Activated CD4-positive, alpha-beta T cell treated with anti-CD3 and anti-CD28 coated beads for 1 hour (primary cell): Measurements from ENCODE around the gene DUSP3.

Source experiments
- DNase-seq: peaks from one replicate; pipeline ENCODE4 v3.0.0-alpha.2; 2020

Gene DUSP3

DNA sequence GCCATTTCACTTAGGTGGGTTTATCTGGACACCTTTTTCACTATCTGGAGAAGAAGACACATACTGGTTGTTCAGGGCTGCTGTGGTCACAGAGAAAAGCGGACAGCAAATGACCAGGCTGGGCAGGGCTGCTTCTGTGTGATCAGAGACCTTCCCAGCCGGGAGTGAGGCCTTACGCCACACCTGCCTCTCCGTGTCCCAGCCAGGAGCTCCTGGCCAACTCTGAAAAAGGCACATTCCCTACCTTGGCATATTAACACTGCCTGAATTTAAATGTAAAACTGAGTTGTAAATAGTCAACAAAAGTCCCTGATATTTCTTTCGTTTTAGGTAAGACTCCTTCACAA, 11.1 kb downstream of the DUSP3 start:
- DNase-seq = no peak

GRCh38 chr17:43767053-43767712, 11.6 kb downstream of the DUSP3 start:
- DNase-seq = no peak

DNA sequence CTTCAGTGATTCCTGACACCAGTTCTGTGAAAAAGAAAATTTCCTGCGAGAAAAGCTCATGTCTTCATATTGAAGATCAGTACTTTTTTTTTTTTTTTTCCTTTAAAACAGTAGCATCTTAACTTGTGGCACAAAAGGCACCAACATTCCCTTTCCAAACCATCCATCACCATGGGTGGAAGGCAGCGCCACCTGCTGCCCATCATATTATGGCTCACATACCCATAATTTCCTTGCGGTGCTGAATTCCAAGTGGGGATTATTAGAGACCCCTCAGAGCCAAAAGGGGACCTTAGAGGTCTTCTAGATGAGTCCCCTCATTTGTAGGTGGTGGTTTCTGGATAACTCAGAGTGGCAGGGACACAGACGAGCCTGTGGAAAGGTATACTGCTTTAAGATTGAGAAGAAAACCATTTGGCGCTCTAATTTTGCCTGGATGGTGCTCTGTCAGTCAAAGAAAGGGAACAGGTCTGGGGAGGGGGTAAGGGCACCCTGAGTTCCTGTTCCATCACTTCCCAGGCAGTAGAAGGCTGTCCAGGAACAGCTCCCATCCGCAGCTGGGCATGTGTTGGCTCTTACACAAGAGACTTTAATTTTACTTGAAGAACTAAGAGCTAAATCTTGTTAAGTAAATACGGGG, 12.2 kb downstream of the DUSP3 start:
- DNase-seq = no peak

DNA sequence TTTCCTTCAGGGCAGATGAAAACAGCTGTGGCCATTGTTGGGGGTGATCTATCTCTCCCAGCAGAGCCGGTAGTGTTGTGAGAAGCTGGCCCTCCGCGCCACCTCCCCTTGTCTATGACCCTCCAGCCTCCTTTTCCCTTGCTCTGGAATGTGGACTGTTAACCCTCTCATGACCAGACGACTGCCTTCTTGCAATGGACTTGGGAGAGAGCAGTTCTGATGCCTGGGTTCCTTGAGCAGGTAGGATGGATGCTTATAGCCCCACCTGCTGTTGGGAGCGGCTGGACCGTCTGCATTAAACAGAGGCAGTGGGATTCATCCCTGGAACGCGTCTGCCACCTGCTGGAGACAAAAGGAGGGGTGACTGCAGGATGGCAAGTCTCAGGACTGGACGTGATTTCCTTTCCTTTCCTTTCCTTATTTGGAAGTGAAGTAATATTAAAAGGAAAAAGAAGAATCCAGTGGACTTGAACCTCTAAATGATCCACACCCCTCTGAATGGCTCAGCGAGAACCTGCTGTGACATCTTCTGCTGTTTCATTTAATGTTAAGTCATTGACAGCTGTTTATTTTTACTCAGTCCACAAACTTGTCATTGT, 18.4 kb downstream of the DUSP3 start:
- DNase-seq = peak; percentile 75

DNA sequence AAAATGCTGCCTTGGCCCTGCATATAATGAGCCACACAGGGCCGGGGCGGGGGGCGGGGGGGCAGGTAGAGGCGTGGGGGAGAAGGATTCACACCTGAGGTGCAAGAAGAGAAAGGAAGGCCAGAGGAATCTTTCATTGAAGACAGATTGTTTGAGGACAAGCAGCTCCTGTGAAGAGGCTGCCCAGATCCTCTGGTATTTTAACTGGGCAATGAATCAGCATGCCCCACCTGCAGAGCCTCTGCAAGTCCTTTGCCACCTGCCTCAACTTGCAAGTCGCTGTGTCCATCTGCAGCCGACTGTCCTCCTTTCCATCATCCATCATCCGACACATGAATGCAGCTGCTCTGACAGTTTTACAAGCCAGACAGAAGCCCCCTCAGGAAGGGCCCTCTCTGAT, 18.9 kb downstream of the DUSP3 start:
- DNase-seq = no peak

- DNase-seq = no peak
Measured at GRCh38 chr17:43758497-43759174, 20.1 kb downstream of the DUSP3 start, which contains the start of gene SOST. Gene SOST (minus strand): TSS chr17:43758791. CDS start chr17:43758741, 50 bp downstream.

DNA sequence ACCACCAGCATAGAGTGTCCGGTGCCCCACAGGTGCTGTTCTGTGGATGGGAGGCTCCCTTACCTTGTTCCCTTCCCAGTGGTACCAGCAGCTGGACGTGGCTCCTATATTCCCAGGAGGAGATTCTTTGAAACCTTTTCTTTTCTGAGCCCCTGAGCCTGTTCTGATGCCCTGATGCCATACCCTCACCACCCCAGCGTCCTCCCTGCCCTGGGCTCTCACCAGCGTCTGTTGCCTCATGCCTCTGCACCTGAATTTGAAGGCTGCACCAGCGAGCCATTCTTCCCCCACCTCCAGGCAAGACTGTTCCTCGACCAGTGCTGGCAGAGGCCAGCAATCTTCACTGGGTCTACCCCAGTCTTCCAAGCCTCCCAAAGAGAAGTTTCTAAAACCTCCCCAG, 20.7 kb downstream of the DUSP3 start:
- DNase-seq = no peak

DNA sequence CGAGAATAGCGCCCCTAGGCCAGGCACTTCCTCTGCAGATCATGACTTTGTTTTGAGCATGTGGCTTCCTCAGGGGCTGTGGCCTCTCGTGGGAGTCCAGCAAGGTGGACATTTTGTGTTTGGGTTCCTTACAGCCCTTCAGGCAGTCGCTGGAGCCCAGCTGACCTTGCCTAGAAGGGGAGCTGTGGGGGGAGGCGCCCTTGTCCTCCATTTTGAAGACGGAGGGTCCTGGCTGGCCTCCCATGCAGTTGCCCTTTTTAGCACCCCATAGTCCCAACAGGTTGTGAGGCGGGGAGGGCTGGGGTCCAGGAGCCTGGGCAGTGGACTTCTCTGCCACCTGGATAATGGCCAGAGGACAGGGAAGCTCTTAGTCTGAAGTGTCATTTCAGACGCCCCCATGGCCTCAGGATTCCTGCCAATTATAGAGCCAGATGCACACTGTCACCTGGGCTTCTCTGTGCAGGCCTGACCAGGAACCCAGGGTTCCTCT, 21.6 kb downstream of the DUSP3 start:
- DNase-seq = no peak

- no peak for DNase-seq
Measured at GRCh38 chr17:43756201-43756600, 22.6 kb downstream of the DUSP3 start.

DNA sequence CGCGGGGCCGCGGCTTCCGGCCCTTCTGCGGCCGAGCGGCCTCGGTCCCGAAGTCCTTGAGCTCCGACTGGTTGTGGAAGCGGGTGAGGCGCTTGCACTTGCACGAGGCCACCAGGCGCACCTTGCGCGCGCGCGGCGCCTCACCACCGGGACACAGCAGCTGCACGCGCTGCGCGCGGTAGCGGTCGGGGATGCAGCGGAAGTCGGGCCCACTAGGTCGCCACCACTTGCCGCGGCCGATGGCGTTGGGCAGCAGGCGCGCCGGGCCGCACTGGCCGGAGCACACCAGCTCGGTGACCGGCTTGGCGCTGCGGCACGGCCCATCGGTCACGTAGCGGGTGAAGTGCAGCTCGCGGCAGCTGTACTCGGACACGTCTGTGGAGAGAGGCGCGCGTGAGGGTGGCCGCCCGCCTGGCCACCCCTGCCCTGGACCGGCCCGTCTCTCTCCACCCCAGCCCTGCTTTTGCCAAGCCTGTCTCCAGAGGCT, 23.3 kb downstream of the DUSP3 start:
- no peak for DNase-seq

DNA sequence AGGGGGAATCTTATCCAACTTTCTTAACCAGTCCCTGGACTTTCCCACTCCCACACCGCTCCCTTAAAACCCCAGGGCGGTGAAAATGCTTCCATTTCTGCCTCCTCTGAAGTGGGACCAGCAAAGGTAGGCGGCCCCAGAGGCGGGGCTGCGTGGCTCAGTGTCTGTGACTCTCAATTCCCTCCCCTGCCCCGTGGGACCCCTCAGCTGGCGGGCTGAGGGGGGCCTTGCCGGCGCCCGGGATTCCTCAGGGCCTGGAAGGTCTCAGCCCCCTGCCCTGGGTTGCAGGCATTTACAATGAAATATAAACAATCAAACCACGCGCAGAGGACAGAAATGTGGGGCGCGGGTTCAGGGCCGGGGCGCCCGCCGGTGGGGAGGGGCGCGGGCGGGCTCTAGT, 23.8 kb downstream of the DUSP3 start:
- DNase-seq = no peak

GRCh38 chr17:43753493-43754129, 25.2 kb downstream of the DUSP3 start:
- DNase-seq = no peak

DNA sequence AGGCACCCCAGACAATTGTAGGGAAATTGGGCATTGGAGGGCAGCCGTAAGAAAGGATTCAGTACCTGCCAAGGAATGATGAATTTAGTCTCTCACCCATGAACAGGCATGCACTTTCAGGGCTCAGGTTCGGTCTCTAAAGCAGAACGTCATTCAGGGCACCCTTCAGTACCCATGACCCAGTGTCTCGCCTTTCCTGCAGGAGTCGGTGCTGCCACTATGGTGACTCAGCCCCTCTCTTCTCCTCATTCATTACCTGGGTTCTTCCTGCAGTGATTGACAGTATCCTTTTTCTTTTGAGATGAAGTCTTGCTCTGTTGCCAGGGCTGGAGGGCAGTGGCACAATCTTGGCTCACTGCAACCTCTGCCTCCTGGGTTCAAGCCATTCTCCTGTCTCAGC, 28.6 kb downstream of the DUSP3 start:
- DNase-seq = no peak

GRCh38 chr17:43745541-43745940, 33.2 kb downstream of the DUSP3 start:
- DNase-seq = no peak

- no peak for DNase-seq
Measured at GRCh38 chr17:43741636-43742035, 37.1 kb downstream of the DUSP3 start.

- DNase-seq = no peak
Measured at GRCh38 chr17:43740541-43740940, 38.2 kb downstream of the DUSP3 start.

GRCh38 chr17:43737722-43738121, 41.1 kb downstream of the DUSP3 start:
- DNase-seq = no peak

DNA sequence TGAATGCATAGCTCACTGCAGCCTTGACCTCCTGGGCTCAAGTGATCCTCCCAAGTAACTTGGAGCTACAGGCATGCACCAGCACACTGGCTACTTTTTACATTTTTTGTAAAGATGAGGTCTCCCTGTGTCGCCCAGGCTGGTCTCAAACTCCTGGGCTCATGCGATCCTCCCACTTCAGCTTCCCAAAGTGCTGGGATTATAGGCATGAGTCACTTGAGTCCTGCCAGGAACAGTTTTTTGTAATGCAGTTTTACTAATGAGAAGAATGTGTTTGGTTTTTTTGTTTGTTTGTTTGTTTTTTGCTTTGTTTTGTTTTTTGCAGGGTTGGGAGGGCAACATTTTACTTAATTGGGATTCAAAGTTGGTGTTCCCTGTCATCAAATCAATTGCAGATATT, 42.4 kb downstream of the DUSP3 start:
- DNase-seq = no peak

DNA sequence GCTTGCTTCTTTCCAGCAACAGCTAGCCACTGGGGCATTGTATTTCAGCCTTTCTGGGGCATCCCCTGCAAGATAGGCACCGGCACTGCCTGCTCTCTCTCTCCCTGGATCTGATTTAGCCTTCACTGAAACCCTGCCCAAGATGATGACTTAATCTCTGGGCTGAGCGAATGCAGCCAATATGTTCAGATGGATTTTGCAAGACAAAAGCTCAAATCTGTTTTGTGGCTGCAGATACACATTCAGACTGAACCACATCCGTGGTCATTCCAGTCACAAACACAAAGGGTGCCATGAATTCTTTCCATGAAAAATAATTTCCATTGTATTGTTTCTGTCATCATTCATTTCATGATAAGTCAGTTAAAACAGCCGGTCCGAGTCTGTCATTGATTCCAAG, 44.4 kb downstream of the DUSP3 start:
- no peak for DNase-seq

GRCh38 chr17:43733956-43734355, 44.8 kb downstream of the DUSP3 start:
- no peak for DNase-seq

GRCh38 chr17:43732958-43733357, 45.8 kb downstream of the DUSP3 start:
- no peak for DNase-seq

GRCh38 chr17:43728081-43728480, 50.7 kb downstream of the DUSP3 start:
- no peak for DNase-seq

GRCh38 chr17:43723697-43724359, 54.9 kb downstream of the DUSP3 start:
- DNase-seq = no peak
